Uterus (tissue), 4 donors: ENCODE data around the gene FIZ1. TPM values are rescaled to one million over a fixed set of nuclear protein-coding genes. Genes with fewer than 3 reads are reported as not detected.

Source experiments
- DNase-seq, 2 donors: peaks; one replicate each; pipeline ENCODE4 v3.0.0-alpha.2; 2019 to 2020
- H3K27ac ChIP-seq, 2 donors: fragments of 200-600 bp; sonication (generic); 1 replicate in 1 of 2; 2 replicates in 1 of 2; pipeline ENCODE4 v1.5.1; 2016 to 2018
- H3K27me3 ChIP-seq, 2 donors: fragments of 200-600 bp; sonication (generic); one replicate each; pipeline ENCODE4 v1.5.1; 2018 to 2019; ENCODE audit warnings: control low read depth in 1 of 2
- H3K36me3 ChIP-seq, 2 donors: fragments of 200-600 bp; sonication (generic); one replicate each; pipeline ENCODE4 v1.5.1; 2019; ENCODE audit warnings: control low read depth in 1 of 2
- H3K4me1 ChIP-seq, 2 donors: fragments of 200-600 bp; sonication (generic); one replicate each; pipeline ENCODE4 v1.5.1; 2018 to 2019; ENCODE audit warnings: control low read depth in 1 of 2
- H3K4me3 ChIP-seq, 2 donors: fragments of 200-600 bp; sonication (generic); 1 replicate in 1 of 2; 2 replicates in 1 of 2; pipeline ENCODE4 v1.5.1; 2018 to 2019; ENCODE audit warnings: mild to moderate bottlenecking in 1 of 2
- H3K9me3 ChIP-seq, 2 donors: fragments of 200-600 bp; sonication (generic); one replicate each; pipeline ENCODE4 v1.5.1; 2019; ENCODE audit warnings: control low read depth in 1 of 2
- CTCF ChIP-seq, 4 experiments: fragments of 200-600 bp in 2 of 4; fragments of 450-650 bp in 2 of 4; sonication (generic) in 2 of 4; IDR thresholded peaks; one replicate each; pipeline ENCODE4 v1.5.1; 2016 to 2019; ENCODE audit warnings: antibody characterized with exemption in 4 of 4, mild to moderate bottlenecking in 2 of 4, moderate library complexity in 1 of 4
- POLR2A ChIP-seq, 2 donors: fragments of 450-650 bp; IDR thresholded peaks; one replicate each; pipeline ENCODE4 v1.6.1; 2016; ENCODE audit warnings: antibody characterized with exemption in 2 of 2, mild to moderate bottlenecking in 1 of 2, moderate library complexity in 1 of 2
- intact Hi-C: fragments of 100-400 bp; cut with DNase I; formaldehyde crosslinking; loops from one replicate; pipeline ENCODE4 v1.15.1; 2023; ENCODE audit warnings: low total_unique reads
- total RNA-seq, 4 donors: library from RNA; depleted of rRNA in 3 of 4; stranded (reverse); fragments of >200 nt in 3 of 4; gene quantifications; one replicate each; pipeline versions ENCODE4 v1.1.0 to v1.2.4, GENCODE V29; 2014 to 2023
- donor health status: DM: yes; HTN: yes; CAD: no.

FIZ1 gene
- total RNA-seq, 4 donors from 2014 or later: 0.26 to 19.3 (median 2.4) TPM

DNA sequence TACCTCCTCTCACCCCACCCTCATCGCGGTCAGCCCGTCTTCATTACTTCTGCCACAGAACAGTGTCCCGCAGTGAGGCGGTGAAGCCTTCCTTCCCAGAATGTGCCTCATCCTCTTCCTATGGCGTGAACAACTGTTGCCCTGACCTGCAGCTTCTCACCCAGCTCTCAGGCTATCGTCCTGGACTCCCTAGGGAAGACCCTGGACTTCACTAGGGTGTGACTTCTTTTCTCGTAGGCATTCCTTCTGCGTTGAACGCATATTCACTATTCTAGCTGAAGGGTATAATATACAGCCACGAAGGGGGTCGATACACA, 7.1 kb upstream of the FIZ1 start:
- Histone ChIP-seq H3K9me3 (no peaks in the 10 kb centered on the region), H3K4me3 (peak overlapping the region; percentile 76 to 87), H3K27me3 (no peaks in the 10 kb centered on the region), H3K27ac (peak overlapping the region; percentile 94 to 98), H3K4me1 (peaks cover 0 to 6% of the 10 kb centered on the region in 2 donors), H3K36me3 (no peaks in the 10 kb centered on the region)
- intact Hi-C loops: loop anchor here (10.0 kb wide), 1 partner anchor 92 kb away; no protein-coding TSS in a partner anchor
- TF ChIP-seq CTCF (IDR thresholded peaks at IDR 0.05) (no peak), POLR2A (IDR thresholded peaks at IDR 0.05) (no peak)
- no peak for DNase-seq

- peak within 1 kb of the TSS; percentile 76 to 87 for H3K4me3 ChIP-seq
- peaks cover 0 to 10% of the 10 kb centered on the region in 2 donors for H3K4me1 ChIP-seq
- peak within 1 kb of the TSS; percentile 94 to 98 for H3K27ac ChIP-seq
- TF ChIP-seq CTCF (IDR thresholded peaks at IDR 0.05) (peak; percentile 54 to 70 (median 62)), POLR2A (IDR thresholded peaks at IDR 0.05) (no peak)
- H3K27me3 ChIP-seq: no peaks in the 10 kb centered on the region
- H3K9me3 ChIP-seq: no peaks in the 10 kb centered on the region
- DNase-seq: peak; percentile 69 to 75
- no peaks in the 10 kb centered on the region for H3K36me3 ChIP-seq
- intact Hi-C loops: loop anchor here (10.0 kb wide), 1 partner anchor 91 kb away; no protein-coding TSS in a partner anchor
Observed at GRCh38 chr19:55605637-55606470, 6.5 kb upstream of the FIZ1 start, which contains the start of gene ZNF865. Gene ZNF865, plus strand, starts transcription at chr19:55605647. Its CDS starts 7,972 bp downstream, at chr19:55613619.

DNA sequence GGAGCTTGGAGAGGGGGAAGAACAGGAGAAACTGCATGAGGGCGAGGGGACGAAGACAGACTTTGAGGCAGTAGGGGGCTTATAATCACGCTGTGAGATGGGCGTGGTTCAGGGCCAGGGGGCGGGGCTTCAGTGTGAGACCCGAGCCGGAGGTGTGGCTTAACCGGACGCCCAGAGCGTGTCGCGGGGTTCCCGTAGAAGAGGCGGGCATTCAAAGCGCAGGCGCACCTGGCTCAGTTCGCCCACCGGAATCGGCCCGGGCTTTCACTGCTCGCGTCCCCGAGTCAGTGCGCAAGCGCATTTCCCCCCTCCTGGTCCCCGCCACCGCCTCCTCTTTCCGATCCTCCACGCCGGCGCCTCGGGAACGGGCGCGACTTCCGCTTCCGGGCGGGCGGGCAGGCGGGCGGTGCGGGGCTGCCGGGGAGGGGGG, 5.9 kb upstream of the FIZ1 start:
- peak; percentile 98 for DNase-seq
- Histone ChIP-seq H3K4me3 (peak overlapping the region; percentile 76 to 87), H3K9me3 (no peaks in the 10 kb centered on the region), H3K27ac (peak overlapping the region; percentile 94 to 98), H3K4me1 (peaks cover 0 to 12% of the 10 kb centered on the region in 2 donors), H3K27me3 (no peaks in the 10 kb centered on the region), H3K36me3 (no peaks in the 10 kb centered on the region)
- TF ChIP-seq POLR2A (IDR thresholded peaks at IDR 0.05): peak in 1 of 2 donors; percentile 32
- no peak for TF ChIP-seq CTCF (IDR thresholded peaks at IDR 0.05)
- intact Hi-C loops: loop anchor here (10.0 kb wide), 1 partner anchor 90 kb away; no protein-coding TSS in a partner anchor

DNA sequence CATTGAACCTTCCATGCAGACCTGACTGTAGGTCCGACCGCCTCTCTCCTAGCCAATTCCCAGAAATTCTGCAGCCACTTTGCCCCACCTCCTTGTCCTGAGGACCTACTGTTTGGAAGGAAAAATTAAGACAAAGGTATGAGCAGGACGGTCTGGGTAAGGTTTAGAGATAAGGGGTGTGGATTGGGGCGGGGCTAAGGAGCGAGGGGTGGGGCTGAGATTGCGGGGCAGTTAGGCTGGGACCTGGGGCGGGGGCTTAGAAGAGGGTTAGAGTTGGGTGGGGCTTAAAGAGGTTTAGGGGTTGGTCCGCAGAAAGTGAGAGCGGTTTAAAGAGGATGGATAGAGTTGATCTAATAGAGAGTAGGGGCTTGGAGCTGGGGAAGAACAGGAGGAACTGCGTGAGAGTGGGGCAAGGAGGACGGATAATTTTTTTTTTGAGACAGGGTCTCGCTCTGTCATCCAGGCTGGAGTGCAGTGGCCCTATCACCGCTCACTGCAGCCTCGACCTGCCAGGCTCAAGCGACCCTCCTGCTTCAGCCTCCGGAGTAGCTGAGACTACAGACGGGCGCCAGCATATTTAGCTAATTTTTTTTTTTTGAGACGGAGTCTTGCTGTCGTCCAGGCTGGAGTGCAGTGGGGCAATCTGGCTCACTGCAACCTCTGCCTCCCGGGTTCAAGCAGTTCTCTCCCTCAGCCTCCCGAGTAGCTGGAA, 4.4 kb upstream of the FIZ1 start:
- DNase-seq: no peak
- Histone ChIP-seq H3K9me3 (no peaks in the 10 kb centered on the region), H3K27me3 (no peaks in the 10 kb centered on the region), H3K36me3 (no peaks in the 10 kb centered on the region), H3K4me1 (peaks cover 0 to 12% of the 10 kb centered on the region in 2 donors), H3K27ac (peak overlapping the region; percentile 94 to 98), H3K4me3 (no peak overlapping the region)
- TF ChIP-seq CTCF (IDR thresholded peaks at IDR 0.05): no peak
- TF ChIP-seq POLR2A (IDR thresholded peaks at IDR 0.05): no peak
- intact Hi-C loops: loop anchor here (10.0 kb wide), 1 partner anchor 89 kb away; no protein-coding TSS in a partner anchor
